ENCODE data around the gene BCDIN3D. TPM values are rescaled to one million over a fixed set of nuclear protein-coding genes. Genes with fewer than 3 reads are reported as not detected.

Gene BCDIN3D
- total RNA-seq, 3 donors from 2014 or later = 4.2 to 6.0 (median 4.3) TPM

DNA sequence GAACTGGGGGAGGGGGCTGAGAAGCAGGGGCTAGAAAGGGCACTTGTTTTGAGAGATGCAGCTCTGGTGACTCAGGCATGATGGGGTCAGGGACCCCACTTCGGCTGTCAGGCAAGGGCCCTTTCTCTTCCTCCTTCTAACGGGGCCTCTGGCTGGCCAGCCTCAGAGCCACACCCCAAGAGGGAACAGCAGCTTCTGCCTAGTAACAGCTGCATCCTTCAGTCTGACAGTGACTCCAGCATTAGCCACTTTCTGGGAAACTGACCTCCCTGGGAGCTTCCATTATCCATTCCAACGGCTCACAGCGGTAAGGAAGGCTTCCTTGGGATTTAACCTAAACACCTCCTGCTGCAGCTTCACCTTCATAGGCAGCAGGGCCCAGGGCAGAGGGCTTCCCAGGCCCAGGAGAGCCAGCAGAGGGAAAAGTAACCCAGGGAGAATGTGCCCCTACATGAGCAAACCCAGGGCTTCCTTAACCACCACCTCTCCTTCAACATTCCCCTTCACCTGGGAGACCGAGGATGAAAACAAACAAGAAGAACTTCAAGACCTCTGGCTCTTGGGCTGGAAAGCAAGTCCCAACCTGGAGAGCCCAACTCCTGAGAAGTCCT, 17.4 kb downstream of the BCDIN3D start:
- DNase-seq (no peak), ATAC-seq (no peak)
- H3K36me3 Mint-ChIP-seq (ENCODE audit: insufficient read depth) = peaks cover 2% of the 10 kb centered on the region
- no peaks in the 10 kb centered on the region for H3K27me3 Mint-ChIP-seq (ENCODE audit: low read depth)
- no peaks in the 10 kb centered on the region for H3K9me3 Mint-ChIP-seq
- peaks cover 44% of the 10 kb centered on the region for H3K4me1 Mint-ChIP-seq (ENCODE audit: low read depth)
- H3K4me3 Mint-ChIP-seq = no peak overlapping the region

- Mint-ChIP-seq H3K9me3 (no peaks in the 10 kb centered on the region), H3K36me3 (ENCODE audit: insufficient read depth) (peaks cover 2% of the 10 kb centered on the region), H3K4me1 (ENCODE audit: low read depth) (peaks cover 45% of the 10 kb centered on the region), H3K27me3 (ENCODE audit: low read depth) (no peaks in the 10 kb centered on the region), H3K4me3 (no peak overlapping the region)
- ATAC-seq (no peak), DNase-seq (no peak)
Observed at GRCh38 chr12:49824895-49825294, 18.0 kb downstream of the BCDIN3D start.

DNA sequence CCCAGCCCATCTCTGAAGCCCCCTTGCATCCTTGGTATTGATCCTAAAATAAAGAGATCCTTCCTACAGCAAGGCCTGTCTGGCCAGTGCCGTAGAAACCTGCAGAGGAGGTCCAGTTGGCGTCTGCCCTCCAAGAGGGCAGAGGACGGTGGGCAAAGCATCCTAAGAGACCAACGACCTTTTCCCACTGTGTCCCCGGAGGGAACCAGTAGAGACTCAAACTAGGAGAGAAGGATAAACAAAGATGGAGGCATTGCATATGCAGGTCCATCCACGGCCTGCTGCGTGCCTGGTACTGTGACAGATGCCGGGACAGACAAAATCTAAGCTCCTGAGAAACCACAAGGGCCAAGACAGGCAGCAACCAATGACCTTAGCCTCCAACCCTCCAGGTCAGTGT, 18.5 kb downstream of the BCDIN3D start:
- peaks cover 48% of the 10 kb centered on the region for H3K4me1 Mint-ChIP-seq (ENCODE audit: low read depth)

GRCh38 chr12:49823951-49824350, 19.0 kb downstream of the BCDIN3D start:
- Mint-ChIP-seq H3K4me3 (no peak overlapping the region), H3K36me3 (ENCODE audit: insufficient read depth) (peaks cover 2% of the 10 kb centered on the region), H3K9me3 (no peaks in the 10 kb centered on the region), H3K4me1 (ENCODE audit: low read depth) (peaks cover 44% of the 10 kb centered on the region), H3K27me3 (ENCODE audit: low read depth) (no peaks in the 10 kb centered on the region)
- DNase-seq = no peak
- no peak for ATAC-seq

More for the DNA sequence above, 18.5 kb downstream of the BCDIN3D start:
- Mint-ChIP-seq H3K27me3 (ENCODE audit: low read depth) (no peaks in the 10 kb centered on the region), H3K4me3 (no peak overlapping the region), H3K36me3 (ENCODE audit: insufficient read depth) (peaks cover 2% of the 10 kb centered on the region), H3K9me3 (no peaks in the 10 kb centered on the region)
- no peak for ATAC-seq
- no peak for DNase-seq

DNA sequence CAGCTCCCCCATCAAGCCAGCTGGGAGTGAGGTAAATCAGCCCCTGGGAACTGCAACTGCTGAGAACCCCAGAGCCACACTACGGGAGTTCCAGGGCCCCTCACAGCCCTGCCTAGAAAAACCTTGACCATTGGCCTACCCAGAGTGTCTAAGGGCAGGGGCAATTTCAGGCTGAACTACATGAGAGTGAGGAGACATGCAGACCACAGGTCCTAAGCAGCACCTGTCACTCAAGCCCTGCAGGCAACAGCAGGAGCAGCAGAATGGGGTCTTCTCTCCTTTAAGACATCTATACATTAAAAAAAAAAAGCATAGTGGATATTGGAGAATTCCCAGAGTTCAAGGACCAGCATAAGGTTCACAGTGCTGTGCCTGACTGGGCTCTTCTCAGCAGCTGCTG, 19.6 kb downstream of the BCDIN3D start:
- ATAC-seq (no peak), DNase-seq (no peak)
- H3K9me3 Mint-ChIP-seq = no peaks in the 10 kb centered on the region
- no peak overlapping the region for H3K4me3 Mint-ChIP-seq
- H3K36me3 Mint-ChIP-seq (ENCODE audit: insufficient read depth) = peaks cover 2% of the 10 kb centered on the region
- no peaks in the 10 kb centered on the region for H3K27me3 Mint-ChIP-seq (ENCODE audit: low read depth)
- H3K4me1 Mint-ChIP-seq (ENCODE audit: low read depth) = peaks cover 38% of the 10 kb centered on the region

GRCh38 chr12:49821373-49822287, 21.3 kb downstream of the BCDIN3D start:
- no peaks in the 10 kb centered on the region for H3K27me3 Mint-ChIP-seq (ENCODE audit: low read depth)
- H3K4me3 Mint-ChIP-seq = no peak overlapping the region
- ATAC-seq = peak in 1 of 2 donors; percentile 11
- H3K36me3 Mint-ChIP-seq (ENCODE audit: insufficient read depth) = peaks cover 2% of the 10 kb centered on the region
- no peaks in the 10 kb centered on the region for H3K9me3 Mint-ChIP-seq
- no peak for DNase-seq
- H3K4me1 Mint-ChIP-seq (ENCODE audit: low read depth) = peaks cover 29% of the 10 kb centered on the region

- no peak for ATAC-seq
- H3K4me3 Mint-ChIP-seq = no peak overlapping the region
- H3K36me3 Mint-ChIP-seq (ENCODE audit: insufficient read depth) = peaks cover 5% of the 10 kb centered on the region
- no peak for DNase-seq
- H3K4me1 Mint-ChIP-seq (ENCODE audit: low read depth) = peaks cover 23% of the 10 kb centered on the region
- no peaks in the 10 kb centered on the region for H3K9me3 Mint-ChIP-seq
- H3K27me3 Mint-ChIP-seq (ENCODE audit: low read depth) = no peaks in the 10 kb centered on the region
Observed at GRCh38 chr12:49819786-49820185, 23.1 kb downstream of the BCDIN3D start.

- no peak overlapping the region for H3K4me3 Mint-ChIP-seq
- DNase-seq (no peak), ATAC-seq (no peak)
- H3K36me3 Mint-ChIP-seq (ENCODE audit: insufficient read depth) = peaks cover 5% of the 10 kb centered on the region
- H3K27me3 Mint-ChIP-seq (ENCODE audit: low read depth) = no peaks in the 10 kb centered on the region
- H3K4me1 Mint-ChIP-seq (ENCODE audit: low read depth) = peaks cover 22% of the 10 kb centered on the region
- no peaks in the 10 kb centered on the region for H3K9me3 Mint-ChIP-seq
Observed at GRCh38 chr12:49818241-49818895, 24.5 kb downstream of the BCDIN3D start.

GRCh38 chr12:49813131-49813530, 29.8 kb downstream of the BCDIN3D start:
- Mint-ChIP-seq H3K4me1 (ENCODE audit: low read depth) (peaks cover 2% of the 10 kb centered on the region), H3K36me3 (ENCODE audit: insufficient read depth) (peaks cover 3% of the 10 kb centered on the region), H3K4me3 (no peak overlapping the region), H3K27me3 (ENCODE audit: low read depth) (no peaks in the 10 kb centered on the region), H3K9me3 (no peaks in the 10 kb centered on the region)
- ATAC-seq (no peak), DNase-seq (no peak)

DNA sequence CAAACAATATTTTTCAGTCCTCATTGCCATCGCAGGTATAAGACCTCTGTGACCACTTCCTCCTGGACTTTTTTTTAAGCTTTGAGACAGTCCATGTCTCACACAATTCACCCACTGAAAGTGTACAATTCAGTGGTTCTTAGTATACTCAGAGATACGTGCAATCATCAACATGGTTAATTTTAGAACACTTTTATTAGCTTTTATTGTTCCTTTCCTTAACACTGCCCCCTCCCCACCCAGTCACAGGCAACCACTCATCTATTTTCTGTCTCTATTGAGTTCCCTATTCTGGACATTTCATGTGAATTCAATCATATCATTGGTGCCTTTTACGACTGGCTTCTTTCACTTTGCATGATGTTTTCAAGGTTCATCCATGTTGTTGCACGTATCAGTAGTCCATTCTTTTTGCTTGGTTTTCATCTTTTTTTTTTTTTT, 30.9 kb downstream of the BCDIN3D start:
- H3K4me3 Mint-ChIP-seq = no peak overlapping the region
- H3K9me3 Mint-ChIP-seq = no peaks in the 10 kb centered on the region
- ATAC-seq = no peak
- no peak for DNase-seq
- H3K4me1 Mint-ChIP-seq (ENCODE audit: low read depth) = peaks cover 2% of the 10 kb centered on the region
- H3K36me3 Mint-ChIP-seq (ENCODE audit: insufficient read depth) = peaks cover 3% of the 10 kb centered on the region
- no peaks in the 10 kb centered on the region for H3K27me3 Mint-ChIP-seq (ENCODE audit: low read depth)

- no peaks in the 10 kb centered on the region for H3K27me3 Mint-ChIP-seq (ENCODE audit: low read depth)
- no peaks in the 10 kb centered on the region for H3K9me3 Mint-ChIP-seq
- ATAC-seq = no peak
- peaks cover 3% of the 10 kb centered on the region for H3K36me3 Mint-ChIP-seq (ENCODE audit: insufficient read depth)
- H3K4me1 Mint-ChIP-seq (ENCODE audit: low read depth) = peaks cover 2% of the 10 kb centered on the region
- no peak overlapping the region for H3K4me3 Mint-ChIP-seq
- DNase-seq = no peak
Observed at GRCh38 chr12:49811136-49811535, 31.8 kb downstream of the BCDIN3D start.

- no peak for DNase-seq
- Mint-ChIP-seq H3K9me3 (no peaks in the 10 kb centered on the region), H3K4me3 (no peak overlapping the region), H3K36me3 (ENCODE audit: insufficient read depth) (peaks cover 2% of the 10 kb centered on the region), H3K27me3 (ENCODE audit: low read depth) (no peaks in the 10 kb centered on the region), H3K4me1 (ENCODE audit: low read depth) (peaks cover 2% of the 10 kb centered on the region)
- no peak for ATAC-seq
Observed at GRCh38 chr12:49809906-49810389, 33.0 kb downstream of the BCDIN3D start.

DNA sequence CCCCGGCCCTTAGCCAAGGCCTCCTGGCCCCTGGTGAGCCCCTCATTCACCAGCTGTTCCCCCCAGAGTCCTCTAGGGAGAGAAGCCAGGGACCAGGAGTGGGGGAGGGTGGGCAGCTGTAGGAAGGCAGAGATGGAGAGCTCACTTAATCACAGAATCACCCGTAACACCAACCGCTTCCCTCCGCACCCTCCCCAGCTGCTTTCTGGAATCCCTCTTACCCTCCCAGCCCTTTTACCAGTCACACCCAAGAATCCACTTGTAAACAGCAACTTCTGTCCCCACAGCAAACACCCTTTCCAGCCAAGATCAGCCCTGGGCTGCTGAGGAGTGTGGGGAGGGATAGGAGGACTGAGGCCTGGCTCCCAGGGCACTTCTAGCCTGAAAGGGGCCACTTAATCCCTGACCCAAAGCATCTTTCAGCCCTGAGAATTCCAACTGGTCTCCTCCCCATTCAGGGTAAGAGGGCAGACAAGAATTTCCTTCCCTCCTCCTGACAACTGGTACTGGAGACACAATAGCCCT, 33.5 kb downstream of the BCDIN3D start:
- Mint-ChIP-seq H3K4me1 (ENCODE audit: low read depth) (peaks cover 2% of the 10 kb centered on the region), H3K36me3 (ENCODE audit: insufficient read depth) (peaks cover 2% of the 10 kb centered on the region), H3K27me3 (ENCODE audit: low read depth) (no peaks in the 10 kb centered on the region), H3K4me3 (no peak overlapping the region), H3K9me3 (no peaks in the 10 kb centered on the region)
- ATAC-seq (no peak), DNase-seq (no peak)

GRCh38 chr12:49808686-49809380, 34.1 kb downstream of the BCDIN3D start:
- Mint-ChIP-seq H3K36me3 (ENCODE audit: insufficient read depth) (peaks cover 2% of the 10 kb centered on the region), H3K9me3 (no peaks in the 10 kb centered on the region), H3K4me3 (no peak overlapping the region), H3K4me1 (ENCODE audit: low read depth) (peaks cover 2% of the 10 kb centered on the region), H3K27me3 (ENCODE audit: low read depth) (no peaks in the 10 kb centered on the region)
- no peak for DNase-seq
- no peak for ATAC-seq

Data from activated T-cell treated with anti-CD3 and anti-CD28 coated beads, Interleukin-2, amount 50 U/mL, for 4 hours (primary cell).